ENCODE measurements around the gene CRMP1. TPM values are rescaled to one million over a fixed set of nuclear protein-coding genes. Genes with fewer than 3 reads are reported as not detected.

Gene CRMP1
- total RNA-seq, 1 experiment from 2014 or later, result not detected

- POLR2A ChIA-PET (ENCODE audit: unreplicated experiment), result no interaction called here
Measured at GRCh38 chr4:5821665-5822358, 71.1 kb downstream of the CRMP1 start.

GRCh38 chr4:5816851-5817375 lies 76.0 kb downstream of the CRMP1 start:
- no peak overlapping the region for H3K9ac ChIP-seq (ENCODE audit: low read length)
- DNase-seq (no peak), ATAC-seq (no peak)
- BruUV-seq (replicated peaks), result no TSS peak
- no peaks in the 10 kb centered on the region for H3K27me3 ChIP-seq (ENCODE audit: low read length)
- no peaks in the 10 kb centered on the region for H3K79me2 ChIP-seq (ENCODE audit: low read length)
- CTCF ChIA-PET, result no interaction called here
- TF ChIP-seq EZH2 (IDR thresholded peaks at IDR 0.05; ENCODE audit: low read length, unreplicated experiment) (no peak), CTCF (conservative IDR thresholded peaks at IDR 0.05; ENCODE audit: low read depth, low read length) (no peak), EZH2phosphoT487 (IDR thresholded peaks at IDR 0.05; ENCODE audit: borderline replicate concordance, low read length) (no peak)
- H3K9me2 ChIP-seq (replicated peaks; ENCODE audit: low read length), result no peaks in the 10 kb centered on the region
- no peaks in the 10 kb centered on the region; the same call in 1 of the 2 replicates for H3K36me3 ChIP-seq (ENCODE audit: low read depth, low read length)
- no peak overlapping the region for H2AFZ ChIP-seq (ENCODE audit: low read length)
- H4K20me1 ChIP-seq (ENCODE audit: low read length), result no peaks in the 10 kb centered on the region
- POLR2A ChIA-PET (ENCODE audit: unreplicated experiment), result no interaction called here
- H3F3A ChIP-seq (ENCODE audit: low read length, unreplicated experiment), result no peaks in the 10 kb centered on the region
- no peak overlapping the region for H3K4me3 ChIP-seq (ENCODE audit: low read length)
- H3K9me3 ChIP-seq (ENCODE audit: low read length), result no peaks in the 10 kb centered on the region
- H3K4me1 ChIP-seq (ENCODE audit: insufficient read depth, low read length), result no peaks in the 10 kb centered on the region
- intact Hi-C loops (cut with micrococcal nuclease), result no loop called here
- H3K4me2 ChIP-seq (ENCODE audit: low read length), result no peak overlapping the region
- no peak overlapping the region for H3K27ac ChIP-seq (ENCODE audit: low read length)

More at GRCh38 chr4:5821665-5822358, 71.1 kb downstream of the CRMP1 start:
- no peak overlapping the region for H3K4me2 ChIP-seq (ENCODE audit: low read length)
- H3F3A ChIP-seq (ENCODE audit: low read length, unreplicated experiment), result no peaks in the 10 kb centered on the region
- H3K9ac ChIP-seq (ENCODE audit: low read length), result no peak overlapping the region
- H3K36me3 ChIP-seq (ENCODE audit: low read depth, low read length), result no peaks in the 10 kb centered on the region; the same call in 1 of the 2 replicates
- intact Hi-C loops (cut with micrococcal nuclease), result no loop called here
- TF ChIP-seq EZH2 (IDR thresholded peaks at IDR 0.05; ENCODE audit: low read length, unreplicated experiment) (no peak), EZH2phosphoT487 (IDR thresholded peaks at IDR 0.05; ENCODE audit: borderline replicate concordance, low read length) (no peak), CTCF (conservative IDR thresholded peaks at IDR 0.05; ENCODE audit: low read depth, low read length) (peak; percentile 60)
- ATAC-seq, result no peak
- no peaks in the 10 kb centered on the region for H3K9me2 ChIP-seq (replicated peaks; ENCODE audit: low read length)
- no peak overlapping the region for H3K4me3 ChIP-seq (ENCODE audit: low read length)
- DNase-seq, result no peak
- H4K20me1 ChIP-seq (ENCODE audit: low read length), result no peaks in the 10 kb centered on the region
- no peaks in the 10 kb centered on the region for H3K79me2 ChIP-seq (ENCODE audit: low read length)
- no peak overlapping the region for H3K27ac ChIP-seq (ENCODE audit: low read length)
- H2AFZ ChIP-seq (ENCODE audit: low read length), result no peak overlapping the region
- no peaks in the 10 kb centered on the region for H3K4me1 ChIP-seq (ENCODE audit: insufficient read depth, low read length)
- BruUV-seq (replicated peaks), result no TSS peak
- H3K9me3 ChIP-seq (ENCODE audit: low read length), result no peaks in the 10 kb centered on the region
- CTCF ChIA-PET, result interaction anchor here (0.7 kb wide), 1 partner anchor 9 kb away, joined by 3 read pairs; no protein-coding TSS in a partner anchor
- no peaks in the 10 kb centered on the region for H3K27me3 ChIP-seq (ENCODE audit: low read length)

GRCh38 chr4:5816101-5816500 lies 76.8 kb downstream of the CRMP1 start:
- H3K9me3 ChIP-seq (ENCODE audit: low read length), result no peaks in the 10 kb centered on the region
- no peaks in the 10 kb centered on the region for H3K4me1 ChIP-seq (ENCODE audit: insufficient read depth, low read length)
- H3K9ac ChIP-seq (ENCODE audit: low read length), result no peak overlapping the region
- ChIA-PET CTCF (no interaction called here), POLR2A (ENCODE audit: unreplicated experiment) (no interaction called here)
- no peaks in the 10 kb centered on the region for H4K20me1 ChIP-seq (ENCODE audit: low read length)
- no peaks in the 10 kb centered on the region for H3F3A ChIP-seq (ENCODE audit: low read length, unreplicated experiment)
- TF ChIP-seq EZH2 (IDR thresholded peaks at IDR 0.05; ENCODE audit: low read length, unreplicated experiment), result no peak
- no peak for TF ChIP-seq CTCF (conservative IDR thresholded peaks at IDR 0.05; ENCODE audit: low read depth, low read length)
- TF ChIP-seq EZH2phosphoT487 (IDR thresholded peaks at IDR 0.05; ENCODE audit: borderline replicate concordance, low read length), result no peak
- ATAC-seq (no peak), DNase-seq (no peak)
- H3K27ac ChIP-seq (ENCODE audit: low read length), result no peak overlapping the region
- intact Hi-C loops (cut with micrococcal nuclease), result no loop called here
- H3K9me2 ChIP-seq (replicated peaks; ENCODE audit: low read length), result no peaks in the 10 kb centered on the region
- no peaks in the 10 kb centered on the region for H3K27me3 ChIP-seq (ENCODE audit: low read length)
- H2AFZ ChIP-seq (ENCODE audit: low read length), result no peak overlapping the region
- no peaks in the 10 kb centered on the region; the same call in 1 of the 2 replicates for H3K36me3 ChIP-seq (ENCODE audit: low read depth, low read length)
- no peak overlapping the region for H3K4me3 ChIP-seq (ENCODE audit: low read length)
- no peak overlapping the region for H3K4me2 ChIP-seq (ENCODE audit: low read length)
- no TSS peak for BruUV-seq (replicated peaks)
- no peaks in the 10 kb centered on the region for H3K79me2 ChIP-seq (ENCODE audit: low read length)

Data from PC-3 (cell line).